ENCODE measurements around the gene LASP1.
"Not testable (repeated sequence)": the region's sequence is repeated elsewhere in the genome, so short reads cannot be mapped to it uniquely, and the experiment has no call there.

Gene LASP1

GRCh38 chr17:38925263-38925995, 55.6 kb downstream of the LASP1 start, which contains the start of gene LASP1NB:
TSS of gene LASP1NB (plus strand) at chr17:38925614.
- ChIA-PET CTCF (interaction anchor here (0.6 kb wide), 2 partner anchors 51 to 59 kb away, joined by 4 read pairs; no protein-coding TSS in a partner anchor), POLR2A (ENCODE audit: low non-redundant PET) (no interaction called here)
- DNase-seq (ENCODE audit: low spot score): no peak
- no peak within 1 kb of the TSS for H3K27ac ChIP-seq
- TF ChIP-seq CTCF (conservative IDR thresholded peaks at IDR 0.05; ENCODE audit: low read depth): no peak

DNA sequence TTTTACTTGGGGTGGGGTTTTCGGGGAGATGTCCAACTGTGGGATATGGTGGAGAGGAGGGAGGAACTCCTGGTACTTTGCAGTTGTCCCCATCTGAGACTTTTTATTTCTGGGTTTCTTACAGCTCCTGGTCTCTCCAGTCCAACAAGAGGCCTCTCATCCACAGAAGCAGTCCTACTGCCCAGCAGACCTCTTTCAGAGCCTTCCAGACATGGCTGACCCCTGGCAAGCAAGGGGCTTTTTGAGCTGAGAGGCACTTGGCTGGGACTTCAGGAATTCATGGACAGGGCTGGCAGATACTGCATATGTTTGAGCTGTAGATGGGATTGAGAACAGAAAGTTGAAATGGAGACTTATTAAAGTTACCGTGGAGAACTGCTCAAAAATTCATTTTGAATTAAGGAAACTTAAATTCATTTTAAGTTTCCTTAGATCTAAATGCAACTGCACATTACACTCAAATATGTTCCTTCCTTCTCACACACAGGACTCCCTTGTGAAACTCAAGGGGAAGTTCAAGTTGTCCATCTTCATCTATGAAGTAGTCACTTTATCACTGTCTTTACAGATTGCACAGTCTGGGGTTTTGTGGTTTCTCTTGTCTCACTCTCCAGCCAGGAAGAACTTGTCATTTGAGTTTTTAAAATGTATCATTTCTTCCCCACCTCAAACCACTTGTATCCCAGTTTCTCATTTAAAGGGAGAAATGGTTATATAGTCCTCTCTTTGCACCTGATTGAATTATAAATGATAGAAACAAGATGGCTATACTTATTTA, 56.6 kb downstream of the LASP1 start:
- POLR2A ChIA-PET (ENCODE audit: low non-redundant PET): no interaction called here
- no peak for TF ChIP-seq CTCF (conservative IDR thresholded peaks at IDR 0.05; ENCODE audit: low read depth)
- CTCF ChIA-PET: no interaction called here
- H3K27ac ChIP-seq: no peak overlapping the region
- DNase-seq (ENCODE audit: low spot score): no peak

DNA sequence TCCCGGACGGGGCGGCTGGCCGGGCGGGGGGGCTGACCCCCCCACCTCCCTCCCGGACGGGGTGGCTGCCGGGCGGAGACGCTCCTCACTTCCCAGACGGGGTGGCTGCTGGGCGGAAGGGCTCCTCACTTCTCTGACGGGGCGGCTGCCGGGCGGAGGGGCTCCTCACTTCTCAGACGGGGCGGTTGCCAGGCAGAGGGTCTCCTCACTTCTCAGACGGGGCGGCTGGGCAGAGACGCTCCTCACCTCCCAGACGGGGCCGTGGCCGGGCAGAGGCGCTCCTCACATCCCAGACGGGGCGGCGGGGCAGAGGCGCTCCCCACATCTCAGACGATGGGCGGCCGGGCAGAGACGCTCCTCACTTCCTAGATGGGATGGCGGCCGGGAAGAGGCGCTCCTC, 60.9 kb downstream of the LASP1 start:
- POLR2A ChIA-PET (ENCODE audit: low non-redundant PET); CTCF ChIA-PET; H3K27ac ChIP-seq; DNase-seq (ENCODE audit: low spot score): not testable (repeated sequence)

GRCh38 chr17:38933962-38934361, 64.1 kb downstream of the LASP1 start:
- H3K27ac ChIP-seq; DNase-seq (ENCODE audit: low spot score); CTCF ChIA-PET; POLR2A ChIA-PET (ENCODE audit: low non-redundant PET): not testable (repeated sequence)

- ChIA-PET CTCF (interaction anchor here (0.6 kb wide), 1 partner anchor 238 kb away, joined by 4 read pairs; no protein-coding TSS in a partner anchor), POLR2A (ENCODE audit: low non-redundant PET) (no interaction called here)
- DNase-seq (ENCODE audit: low spot score): no peak
- H3K27ac ChIP-seq: no peak overlapping the region
- TF ChIP-seq CTCF (conservative IDR thresholded peaks at IDR 0.05; ENCODE audit: low read depth): no peak
Observed at GRCh38 chr17:38939987-38940386, 70.1 kb downstream of the LASP1 start.

DNA sequence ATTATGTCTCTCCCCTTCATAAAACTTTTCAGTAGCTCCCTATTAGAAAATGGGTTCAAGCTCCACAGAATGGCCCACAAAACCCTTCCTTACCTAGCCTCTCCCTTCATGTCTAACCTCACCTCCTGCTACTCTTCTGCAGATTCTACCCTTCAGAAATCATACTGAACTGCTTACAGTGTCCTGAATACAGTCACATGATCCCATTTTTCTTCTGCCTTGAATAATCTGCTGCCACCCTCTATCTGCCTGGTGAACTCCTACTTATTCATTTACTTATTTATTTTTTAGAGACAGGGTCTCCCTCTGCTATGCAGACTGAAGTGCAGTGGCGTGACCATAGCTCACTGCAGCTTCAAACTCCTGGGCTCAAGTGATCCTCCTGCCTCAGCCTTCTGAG, 70.5 kb downstream of the LASP1 start:
- CTCF ChIA-PET: interaction anchor here (0.6 kb wide), 1 partner anchor 239 kb away, joined by 4 read pairs; no protein-coding TSS in a partner anchor

More for the DNA sequence above, 70.5 kb downstream of the LASP1 start:
- DNase-seq (ENCODE audit: low spot score): no peak
- POLR2A ChIA-PET (ENCODE audit: low non-redundant PET): interaction anchor here (0.6 kb wide), 1 partner anchor 56 kb away, joined by 3 read pairs; no protein-coding TSS in a partner anchor
- no peak for TF ChIP-seq CTCF (conservative IDR thresholded peaks at IDR 0.05; ENCODE audit: low read depth)
- no peak overlapping the region for H3K27ac ChIP-seq

All from RWPE1 (cell line).